Gastroesophageal sphincter (tissue), 4 donors: ENCODE measurements around the gene ALDH1L1. TPM values are rescaled to one million over a fixed set of nuclear protein-coding genes. Genes with fewer than 3 reads are reported as not detected.

Experiments
- ATAC-seq: fragments of 150-250 bp; one replicate; pipeline ENCODE4 v1.9.1; 2016; ENCODE audit warnings: mild to moderate bottlenecking, moderate library complexity
- H3K27ac ChIP-seq, 4 donors: fragments of 200-600 bp; sonication (generic) in 3 of 4; 1 replicate in 3 of 4; 2 replicates in 1 of 4; pipeline ENCODE4 v1.5.1; 2016 to 2019
- H3K27me3 ChIP-seq: fragments of 200-600 bp; sonication (generic); one replicate; pipeline ENCODE4 v1.5.1; 2019
- H3K36me3 ChIP-seq, 2 donors: fragments of 200-600 bp; sonication (generic); one replicate each; pipeline ENCODE4 v1.5.1; 2019; ENCODE audit warnings: control low read depth in 1 of 2
- H3K4me1 ChIP-seq, 3 donors: fragments of 200-600 bp; sonication (generic); 1 replicate in 2 of 3; 2 replicates in 1 of 3; pipeline ENCODE4 v1.5.1; 2016 to 2019; ENCODE audit warnings: control low read depth in 2 of 3
- H3K4me3 ChIP-seq, 2 donors: fragments of 200-600 bp; sonication (generic); one replicate each; pipeline ENCODE4 v1.5.1; 2019; ENCODE audit warnings: mild to moderate bottlenecking in 1 of 2, moderate library complexity in 1 of 2
- H3K9me3 ChIP-seq, 3 donors: fragments of 200-600 bp; sonication (generic); one replicate each; pipeline ENCODE4 v1.5.1; 2017 to 2019; ENCODE audit warnings: control low read depth in 2 of 3
- EP300 ChIP-seq: sonication (generic); formaldehyde crosslinking; IDR thresholded peaks from one replicate; pipeline ENCODE4 v1.6.1; 2017; ENCODE audit warnings: antibody characterized with exemption, mild to moderate bottlenecking
- POLR2A ChIP-seq, 2 donors: fragments of 450-650 bp; IDR thresholded peaks; one replicate each; pipeline ENCODE4 v1.6.1; 2017; ENCODE audit warnings: antibody characterized with exemption in 2 of 2, mild to moderate bottlenecking in 2 of 2, moderate library complexity in 1 of 2
- POLR2AphosphoS5 ChIP-seq: sonication (generic); formaldehyde crosslinking; IDR thresholded peaks from one replicate; pipeline ENCODE4 v1.6.1; 2017; ENCODE audit warnings: antibody characterized with exemption
- WGBS, 2 donors: methylation state at CpG; one replicate each; pipeline ENCODE4 v1.1.5; 2018; ENCODE audit warnings: low coverage in 1 of 2; 5-methylcytosine and 5-hydroxymethylcytosine counted together
- total RNA-seq, 4 donors: library from RNA; depleted of rRNA; stranded (reverse); fragments of >200 nt; gene quantifications; one replicate each; pipeline ENCODE4 v1.1.0, GENCODE V29; 2016
- TF ChIP-seq, protein P1 (sequence below), 4 experiments: fragments of 200-600 bp in 2 of 4; fragments of 450-650 bp in 2 of 4; sonication (generic) in 1 of 4; IDR thresholded peaks; one replicate each; pipeline ENCODE4 v1.5.1; 2017 to 2019; ENCODE audit warnings: antibody characterized with exemption in 4 of 4, mild to moderate bottlenecking in 2 of 4, moderate library complexity in 2 of 4

The ALDH1L1 gene
- total RNA-seq, 4 donors from 2014 or later: 16.3 to 67.9 (median 38.7) TPM

DNA sequence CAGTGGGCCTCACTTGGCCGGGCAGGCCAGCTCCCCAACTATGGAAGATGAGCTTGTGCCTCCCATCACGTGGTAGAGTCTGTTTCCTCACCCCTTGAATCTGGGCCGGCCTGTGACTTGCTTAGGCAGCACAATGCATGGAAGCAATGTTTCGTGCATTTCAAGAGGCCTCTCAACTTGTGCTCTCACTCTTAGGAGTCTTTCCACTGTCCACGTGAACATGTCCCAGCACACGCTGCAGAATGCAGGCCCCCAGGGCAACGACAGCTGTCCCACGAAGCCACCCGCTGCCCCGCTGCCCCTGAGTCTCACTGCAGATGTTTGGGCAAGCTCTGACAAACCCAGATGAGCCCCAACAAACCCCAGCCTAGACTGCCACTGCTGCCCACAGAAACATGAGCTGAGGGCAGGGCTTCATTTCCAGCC is 69.2 kb downstream of the ALDH1L1 start:
- no peaks in the 10 kb centered on the region for H3K27me3 ChIP-seq
- H3K27ac ChIP-seq: no peak overlapping the region
- WGBS, 2 donors: 87% methylated on average over 3 of the region's 10 CpGs; no CpG with 5 or more reads in 1 of the 2 donors
- no peak for ATAC-seq
- H3K4me1 ChIP-seq: no peaks in the 10 kb centered on the region
- H3K36me3 ChIP-seq: peaks cover 0 to 51% of the 10 kb centered on the region in 2 donors
- H3K9me3 ChIP-seq: no peaks in the 10 kb centered on the region
- H3K4me3 ChIP-seq: no peak overlapping the region
- TF ChIP-seq EP300: no peak
- TF ChIP-seq POLR2A (IDR thresholded peaks at IDR 0.05): no peak
- TF ChIP-seq, protein P1, sequence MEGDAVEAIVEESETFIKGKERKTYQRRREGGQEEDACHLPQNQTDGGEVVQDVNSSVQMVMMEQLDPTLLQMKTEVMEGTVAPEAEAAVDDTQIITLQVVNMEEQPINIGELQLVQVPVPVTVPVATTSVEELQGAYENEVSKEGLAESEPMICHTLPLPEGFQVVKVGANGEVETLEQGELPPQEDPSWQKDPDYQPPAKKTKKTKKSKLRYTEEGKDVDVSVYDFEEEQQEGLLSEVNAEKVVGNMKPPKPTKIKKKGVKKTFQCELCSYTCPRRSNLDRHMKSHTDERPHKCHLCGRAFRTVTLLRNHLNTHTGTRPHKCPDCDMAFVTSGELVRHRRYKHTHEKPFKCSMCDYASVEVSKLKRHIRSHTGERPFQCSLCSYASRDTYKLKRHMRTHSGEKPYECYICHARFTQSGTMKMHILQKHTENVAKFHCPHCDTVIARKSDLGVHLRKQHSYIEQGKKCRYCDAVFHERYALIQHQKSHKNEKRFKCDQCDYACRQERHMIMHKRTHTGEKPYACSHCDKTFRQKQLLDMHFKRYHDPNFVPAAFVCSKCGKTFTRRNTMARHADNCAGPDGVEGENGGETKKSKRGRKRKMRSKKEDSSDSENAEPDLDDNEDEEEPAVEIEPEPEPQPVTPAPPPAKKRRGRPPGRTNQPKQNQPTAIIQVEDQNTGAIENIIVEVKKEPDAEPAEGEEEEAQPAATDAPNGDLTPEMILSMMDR (IDR thresholded peaks at IDR 0.05): no peak
- no peak for TF ChIP-seq POLR2AphosphoS5

DNA sequence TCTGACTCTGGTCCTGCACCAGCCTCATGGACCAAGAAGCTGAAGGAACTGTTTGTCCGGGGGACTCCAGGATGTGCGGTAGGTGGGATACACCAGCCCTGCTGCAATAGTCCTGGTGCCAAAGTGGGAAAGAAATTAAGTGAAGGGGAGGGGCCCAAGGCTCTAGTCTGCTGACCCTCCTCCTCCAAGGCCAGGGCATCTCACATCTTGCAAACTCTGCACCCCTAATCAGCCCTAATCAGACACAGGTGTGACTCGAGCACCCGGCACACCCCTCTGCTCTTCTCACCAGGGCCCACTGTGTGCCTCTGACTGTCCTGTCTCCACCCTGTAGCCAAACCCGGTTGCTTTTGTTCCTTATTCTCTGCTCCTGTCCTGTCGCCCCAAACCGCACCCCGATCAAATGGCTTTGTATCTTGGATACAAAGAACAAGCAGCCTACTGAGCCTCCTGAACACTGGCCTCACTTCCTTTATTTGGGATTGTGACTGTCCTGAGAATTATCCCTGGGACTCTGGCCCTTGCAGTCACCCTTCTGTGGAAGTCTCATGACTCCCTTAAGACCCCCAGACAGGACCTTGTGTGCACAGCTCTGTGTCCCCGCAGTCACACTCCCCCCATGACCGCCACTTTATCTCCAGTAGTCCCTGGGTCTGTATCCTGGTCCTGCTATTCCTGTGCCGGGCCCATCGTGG is 69.8 kb downstream of the ALDH1L1 start:
- ATAC-seq: no peak
- H3K27ac ChIP-seq: no peak overlapping the region
- TF ChIP-seq, protein P1 (IDR thresholded peaks at IDR 0.05): no peak
- TF ChIP-seq EP300 (no peak), POLR2AphosphoS5 (no peak), POLR2A (IDR thresholded peaks at IDR 0.05) (no peak)

DNA sequence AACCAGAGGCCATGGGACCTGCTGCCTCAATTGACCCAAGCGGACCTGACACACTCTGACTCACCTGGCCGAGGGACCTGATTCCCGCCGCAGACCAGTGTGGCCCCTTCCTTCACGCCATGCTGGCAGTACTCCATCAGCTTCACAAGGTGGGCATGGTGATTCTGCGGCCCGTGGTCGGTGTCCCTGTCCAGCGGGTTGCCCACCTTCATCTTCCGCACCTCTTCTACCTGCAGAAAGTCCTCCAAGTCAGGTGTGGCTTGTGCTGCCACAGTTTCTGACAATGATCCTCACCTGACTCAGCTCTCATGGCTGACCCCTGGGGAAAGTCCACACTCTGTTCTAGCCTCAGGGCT is 70.5 kb downstream of the ALDH1L1 start:
- H3K27ac ChIP-seq: no peak overlapping the region
- no peak overlapping the region for H3K4me3 ChIP-seq
- TF ChIP-seq POLR2A (IDR thresholded peaks at IDR 0.05) (no peak), POLR2AphosphoS5 (no peak)
- H3K27me3 ChIP-seq: no peaks in the 10 kb centered on the region
- peaks cover 0 to 58% of the 10 kb centered on the region in 2 donors for H3K36me3 ChIP-seq
- WGBS, 2 donors: 98% methylated on average over 9 of the region's 10 CpGs; no CpG with 5 or more reads in 1 of the 2 donors
- ATAC-seq: no peak
- no peaks in the 10 kb centered on the region for H3K9me3 ChIP-seq
- no peaks in the 10 kb centered on the region for H3K4me1 ChIP-seq

More for the DNA sequence above, 69.8 kb downstream of the ALDH1L1 start:
- no peaks in the 10 kb centered on the region for H3K4me1 ChIP-seq
- no peak overlapping the region for H3K4me3 ChIP-seq
- WGBS, 2 donors: 81 to 86% methylated on average over 6 of the region's 12 CpGs
- no peaks in the 10 kb centered on the region for H3K9me3 ChIP-seq
- H3K36me3 ChIP-seq: peaks cover 0 to 55% of the 10 kb centered on the region in 2 donors
- H3K27me3 ChIP-seq: no peaks in the 10 kb centered on the region

DNA sequence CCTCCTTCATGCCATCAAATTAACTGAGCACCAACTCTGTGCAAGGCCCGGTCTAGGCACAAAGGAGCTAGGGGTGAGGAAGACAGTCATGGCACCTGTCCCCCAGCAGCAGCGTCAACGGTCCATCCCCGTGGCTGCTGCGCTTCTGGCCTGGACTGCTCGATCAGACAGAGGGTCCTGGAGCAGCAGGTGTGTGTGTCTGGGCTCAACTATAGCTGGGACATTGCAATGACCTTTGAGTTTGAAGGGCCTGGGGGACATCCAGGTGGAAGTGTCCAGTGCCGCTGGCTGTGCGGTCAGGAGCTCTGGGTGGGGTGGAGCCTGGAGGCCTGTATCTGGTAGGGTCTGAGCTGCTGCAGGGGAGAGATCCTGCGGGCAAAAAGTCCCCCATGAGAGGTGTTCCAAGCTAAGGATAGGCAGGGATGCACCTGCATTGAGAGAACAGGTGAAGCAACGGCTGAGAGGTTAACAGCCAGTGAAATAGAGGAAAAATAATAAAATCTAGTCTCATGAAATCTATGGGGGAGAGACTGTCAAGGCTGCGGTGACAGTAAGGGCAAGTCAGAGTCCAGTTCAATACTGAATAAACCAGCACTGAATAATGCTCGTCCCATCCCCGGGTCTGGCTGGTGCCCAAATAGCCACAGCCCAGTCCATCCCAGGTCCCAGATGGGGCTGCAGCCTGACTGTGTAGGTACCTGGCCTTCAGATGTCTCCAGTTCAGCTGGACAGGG is 71.1 kb downstream of the ALDH1L1 start:
- H3K9me3 ChIP-seq: no peaks in the 10 kb centered on the region
- H3K27me3 ChIP-seq: no peaks in the 10 kb centered on the region
- no peak for TF ChIP-seq POLR2AphosphoS5
- TF ChIP-seq, protein P1 (IDR thresholded peaks at IDR 0.05): no peak
- no peak for TF ChIP-seq POLR2A (IDR thresholded peaks at IDR 0.05)
- no peak for TF ChIP-seq EP300
- H3K36me3 ChIP-seq: peaks cover 0 to 59% of the 10 kb centered on the region in 2 donors
- no peaks in the 10 kb centered on the region for H3K4me1 ChIP-seq
- no peak for ATAC-seq
- 90 to 94% methylated on average over 3 to 5 of the region's 13 CpGs for WGBS, 2 donors
- no peak overlapping the region for H3K27ac ChIP-seq
- H3K4me3 ChIP-seq: no peak overlapping the region

DNA sequence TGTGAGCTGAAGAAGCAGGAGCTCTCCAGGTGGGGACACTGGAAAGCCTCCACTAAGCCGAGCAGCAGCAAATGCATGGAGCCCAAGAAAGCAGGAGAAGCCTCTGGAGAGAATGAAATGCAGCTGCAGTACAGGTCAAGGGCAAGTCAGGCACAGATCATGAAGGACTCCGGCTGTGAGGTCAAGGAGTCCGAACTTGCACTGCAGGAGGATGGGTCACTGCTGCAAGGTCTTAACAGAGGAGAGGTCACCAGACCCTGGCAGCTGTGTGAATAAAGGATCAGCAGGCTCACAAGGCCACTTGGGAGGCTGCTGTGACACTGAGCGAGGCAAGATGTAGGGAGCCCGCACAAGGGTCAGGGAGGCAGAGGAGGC is 71.7 kb downstream of the ALDH1L1 start:
- Histone ChIP-seq H3K27me3 (no peaks in the 10 kb centered on the region), H3K9me3 (no peaks in the 10 kb centered on the region), H3K36me3 (peaks cover 0 to 66% of the 10 kb centered on the region in 2 donors), H3K4me3 (no peak overlapping the region), H3K27ac (no peak overlapping the region), H3K4me1 (peaks cover 0 to under 1% (median 0%) of the 10 kb centered on the region in 3 donors)
- WGBS, 2 donors: 75% methylated on average over 4 of the region's 5 CpGs; no CpG with 5 or more reads in 1 of the 2 donors
- TF ChIP-seq POLR2AphosphoS5: no peak
- TF ChIP-seq, protein P1 (IDR thresholded peaks at IDR 0.05): no peak
- no peak for TF ChIP-seq POLR2A (IDR thresholded peaks at IDR 0.05)
- no peak for TF ChIP-seq EP300
- no peak for ATAC-seq
